ENCODE results near the gene WNT7B. TPM values are rescaled to one million over a fixed set of nuclear protein-coding genes. Genes with fewer than 3 reads are reported as not detected.

Gene WNT7B
- total and polyA plus RNA-seq, 2 experiments from 2014 or later = 0.10 TPM; not detected in 1

DNA sequence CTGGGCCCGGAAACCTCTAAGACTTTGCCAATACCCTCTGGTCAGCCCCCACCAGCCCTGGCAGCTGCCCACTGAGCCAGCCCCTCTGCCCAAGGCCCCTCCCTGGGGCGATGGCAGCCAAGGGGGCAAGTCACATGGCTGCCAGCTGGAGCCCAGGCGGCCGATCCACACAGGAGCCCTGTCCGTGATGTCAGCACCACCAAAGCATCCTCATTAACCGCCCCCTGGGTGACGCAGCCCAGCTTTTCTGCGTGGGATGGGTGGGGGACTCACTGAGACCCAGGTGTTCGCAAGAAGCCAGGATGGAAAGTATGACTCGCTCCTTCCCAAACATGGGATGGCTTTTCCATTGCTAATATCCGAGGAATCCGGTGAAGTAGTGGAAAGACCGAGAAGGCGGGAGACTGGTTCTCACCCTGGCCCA is 46.6 kb upstream of the WNT7B start:
- Mint-ChIP-seq H3K36me3 (ENCODE audit: low read depth) (no peaks in the 10 kb centered on the region), H3K4me3 (no peak overlapping the region), H3K27me3 (ENCODE audit: insufficient read depth, low read depth, poor library complexity) (peaks cover 34% of the 10 kb centered on the region), H3K4me1 (peaks cover 5% of the 10 kb centered on the region), H3K9me3 (no peaks in the 10 kb centered on the region; the same call in 2 of the 3 replicates), H3K27ac (no peak overlapping the region)
- Histone ChIP-seq H3K36me3 (ENCODE audit: insufficient read depth) (no peaks in the 10 kb centered on the region), H2AFZ (no peak overlapping the region), H3K9me2 (ENCODE audit: insufficient read depth) (no peaks in the 10 kb centered on the region), H3K4me2 (no peak overlapping the region), H4K20me1 (replicated peaks; ENCODE audit: insufficient read depth) (no peaks in the 10 kb centered on the region), H3K4me1 (ENCODE audit: insufficient read depth) (peaks cover 8% of the 10 kb centered on the region; the same call in 1 of the 2 replicates), H3K4me3 (no peak overlapping the region), H3F3A (replicated peaks; ENCODE audit: low read depth) (0 out of 2 replicates have a peak, but pooled peaks cover 6% of the 10 kb centered on the region), H3K27ac (ENCODE audit: low read depth) (no peak overlapping the region), H3K79me2 (replicated peaks; ENCODE audit: insufficient read depth) (no peaks in the 10 kb centered on the region), H3K27me3 (ENCODE audit: insufficient read depth) (peaks cover 32% of the 10 kb centered on the region)
- no peak for TF ChIP-seq POLR2AphosphoS5 (IDR thresholded peaks at IDR 0.05; ENCODE audit: low read depth)
- no peak for TF ChIP-seq CREB1 (CRISPR knock-in tag; IDR thresholded peaks at IDR 0.05; ENCODE audit: low read depth)
- TF ChIP-seq EZH2phosphoT487 (IDR thresholded peaks at IDR 0.05; ENCODE audit: unreplicated experiment) = no peak
- TF ChIP-seq, protein P1, sequence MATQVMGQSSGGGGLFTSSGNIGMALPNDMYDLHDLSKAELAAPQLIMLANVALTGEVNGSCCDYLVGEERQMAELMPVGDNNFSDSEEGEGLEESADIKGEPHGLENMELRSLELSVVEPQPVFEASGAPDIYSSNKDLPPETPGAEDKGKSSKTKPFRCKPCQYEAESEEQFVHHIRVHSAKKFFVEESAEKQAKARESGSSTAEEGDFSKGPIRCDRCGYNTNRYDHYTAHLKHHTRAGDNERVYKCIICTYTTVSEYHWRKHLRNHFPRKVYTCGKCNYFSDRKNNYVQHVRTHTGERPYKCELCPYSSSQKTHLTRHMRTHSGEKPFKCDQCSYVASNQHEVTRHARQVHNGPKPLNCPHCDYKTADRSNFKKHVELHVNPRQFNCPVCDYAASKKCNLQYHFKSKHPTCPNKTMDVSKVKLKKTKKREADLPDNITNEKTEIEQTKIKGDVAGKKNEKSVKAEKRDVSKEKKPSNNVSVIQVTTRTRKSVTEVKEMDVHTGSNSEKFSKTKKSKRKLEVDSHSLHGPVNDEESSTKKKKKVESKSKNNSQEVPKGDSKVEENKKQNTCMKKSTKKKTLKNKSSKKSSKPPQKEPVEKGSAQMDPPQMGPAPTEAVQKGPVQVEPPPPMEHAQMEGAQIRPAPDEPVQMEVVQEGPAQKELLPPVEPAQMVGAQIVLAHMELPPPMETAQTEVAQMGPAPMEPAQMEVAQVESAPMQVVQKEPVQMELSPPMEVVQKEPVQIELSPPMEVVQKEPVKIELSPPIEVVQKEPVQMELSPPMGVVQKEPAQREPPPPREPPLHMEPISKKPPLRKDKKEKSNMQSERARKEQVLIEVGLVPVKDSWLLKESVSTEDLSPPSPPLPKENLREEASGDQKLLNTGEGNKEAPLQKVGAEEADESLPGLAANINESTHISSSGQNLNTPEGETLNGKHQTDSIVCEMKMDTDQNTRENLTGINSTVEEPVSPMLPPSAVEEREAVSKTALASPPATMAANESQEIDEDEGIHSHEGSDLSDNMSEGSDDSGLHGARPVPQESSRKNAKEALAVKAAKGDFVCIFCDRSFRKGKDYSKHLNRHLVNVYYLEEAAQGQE (IDR thresholded peaks at IDR 0.05; ENCODE audit: unreplicated experiment) = no peak
- TF ChIP-seq ZNF114 (CRISPR knock-in tag; IDR thresholded peaks at IDR 0.05) = no peak
- TF ChIP-seq ZNF331 (CRISPR knock-in tag; IDR thresholded peaks at IDR 0.05; ENCODE audit: low read depth) = no peak
- TF ChIP-seq NANOG (IDR thresholded peaks at IDR 0.05; ENCODE audit: borderline replicate concordance) = no peak
- no peak for TF ChIP-seq STAT1 (IDR thresholded peaks at IDR 0.05; ENCODE audit: unreplicated experiment)
- TF ChIP-seq EZH2 (IDR thresholded peaks at IDR 0.05; ENCODE audit: low read depth, unreplicated experiment) = no peak
- TF ChIP-seq, protein P2, sequence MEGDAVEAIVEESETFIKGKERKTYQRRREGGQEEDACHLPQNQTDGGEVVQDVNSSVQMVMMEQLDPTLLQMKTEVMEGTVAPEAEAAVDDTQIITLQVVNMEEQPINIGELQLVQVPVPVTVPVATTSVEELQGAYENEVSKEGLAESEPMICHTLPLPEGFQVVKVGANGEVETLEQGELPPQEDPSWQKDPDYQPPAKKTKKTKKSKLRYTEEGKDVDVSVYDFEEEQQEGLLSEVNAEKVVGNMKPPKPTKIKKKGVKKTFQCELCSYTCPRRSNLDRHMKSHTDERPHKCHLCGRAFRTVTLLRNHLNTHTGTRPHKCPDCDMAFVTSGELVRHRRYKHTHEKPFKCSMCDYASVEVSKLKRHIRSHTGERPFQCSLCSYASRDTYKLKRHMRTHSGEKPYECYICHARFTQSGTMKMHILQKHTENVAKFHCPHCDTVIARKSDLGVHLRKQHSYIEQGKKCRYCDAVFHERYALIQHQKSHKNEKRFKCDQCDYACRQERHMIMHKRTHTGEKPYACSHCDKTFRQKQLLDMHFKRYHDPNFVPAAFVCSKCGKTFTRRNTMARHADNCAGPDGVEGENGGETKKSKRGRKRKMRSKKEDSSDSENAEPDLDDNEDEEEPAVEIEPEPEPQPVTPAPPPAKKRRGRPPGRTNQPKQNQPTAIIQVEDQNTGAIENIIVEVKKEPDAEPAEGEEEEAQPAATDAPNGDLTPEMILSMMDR (conservative IDR thresholded peaks at IDR 0.05; ENCODE audit: low read depth in 2 of 2) = no peak
- TF ChIP-seq, protein P3, sequence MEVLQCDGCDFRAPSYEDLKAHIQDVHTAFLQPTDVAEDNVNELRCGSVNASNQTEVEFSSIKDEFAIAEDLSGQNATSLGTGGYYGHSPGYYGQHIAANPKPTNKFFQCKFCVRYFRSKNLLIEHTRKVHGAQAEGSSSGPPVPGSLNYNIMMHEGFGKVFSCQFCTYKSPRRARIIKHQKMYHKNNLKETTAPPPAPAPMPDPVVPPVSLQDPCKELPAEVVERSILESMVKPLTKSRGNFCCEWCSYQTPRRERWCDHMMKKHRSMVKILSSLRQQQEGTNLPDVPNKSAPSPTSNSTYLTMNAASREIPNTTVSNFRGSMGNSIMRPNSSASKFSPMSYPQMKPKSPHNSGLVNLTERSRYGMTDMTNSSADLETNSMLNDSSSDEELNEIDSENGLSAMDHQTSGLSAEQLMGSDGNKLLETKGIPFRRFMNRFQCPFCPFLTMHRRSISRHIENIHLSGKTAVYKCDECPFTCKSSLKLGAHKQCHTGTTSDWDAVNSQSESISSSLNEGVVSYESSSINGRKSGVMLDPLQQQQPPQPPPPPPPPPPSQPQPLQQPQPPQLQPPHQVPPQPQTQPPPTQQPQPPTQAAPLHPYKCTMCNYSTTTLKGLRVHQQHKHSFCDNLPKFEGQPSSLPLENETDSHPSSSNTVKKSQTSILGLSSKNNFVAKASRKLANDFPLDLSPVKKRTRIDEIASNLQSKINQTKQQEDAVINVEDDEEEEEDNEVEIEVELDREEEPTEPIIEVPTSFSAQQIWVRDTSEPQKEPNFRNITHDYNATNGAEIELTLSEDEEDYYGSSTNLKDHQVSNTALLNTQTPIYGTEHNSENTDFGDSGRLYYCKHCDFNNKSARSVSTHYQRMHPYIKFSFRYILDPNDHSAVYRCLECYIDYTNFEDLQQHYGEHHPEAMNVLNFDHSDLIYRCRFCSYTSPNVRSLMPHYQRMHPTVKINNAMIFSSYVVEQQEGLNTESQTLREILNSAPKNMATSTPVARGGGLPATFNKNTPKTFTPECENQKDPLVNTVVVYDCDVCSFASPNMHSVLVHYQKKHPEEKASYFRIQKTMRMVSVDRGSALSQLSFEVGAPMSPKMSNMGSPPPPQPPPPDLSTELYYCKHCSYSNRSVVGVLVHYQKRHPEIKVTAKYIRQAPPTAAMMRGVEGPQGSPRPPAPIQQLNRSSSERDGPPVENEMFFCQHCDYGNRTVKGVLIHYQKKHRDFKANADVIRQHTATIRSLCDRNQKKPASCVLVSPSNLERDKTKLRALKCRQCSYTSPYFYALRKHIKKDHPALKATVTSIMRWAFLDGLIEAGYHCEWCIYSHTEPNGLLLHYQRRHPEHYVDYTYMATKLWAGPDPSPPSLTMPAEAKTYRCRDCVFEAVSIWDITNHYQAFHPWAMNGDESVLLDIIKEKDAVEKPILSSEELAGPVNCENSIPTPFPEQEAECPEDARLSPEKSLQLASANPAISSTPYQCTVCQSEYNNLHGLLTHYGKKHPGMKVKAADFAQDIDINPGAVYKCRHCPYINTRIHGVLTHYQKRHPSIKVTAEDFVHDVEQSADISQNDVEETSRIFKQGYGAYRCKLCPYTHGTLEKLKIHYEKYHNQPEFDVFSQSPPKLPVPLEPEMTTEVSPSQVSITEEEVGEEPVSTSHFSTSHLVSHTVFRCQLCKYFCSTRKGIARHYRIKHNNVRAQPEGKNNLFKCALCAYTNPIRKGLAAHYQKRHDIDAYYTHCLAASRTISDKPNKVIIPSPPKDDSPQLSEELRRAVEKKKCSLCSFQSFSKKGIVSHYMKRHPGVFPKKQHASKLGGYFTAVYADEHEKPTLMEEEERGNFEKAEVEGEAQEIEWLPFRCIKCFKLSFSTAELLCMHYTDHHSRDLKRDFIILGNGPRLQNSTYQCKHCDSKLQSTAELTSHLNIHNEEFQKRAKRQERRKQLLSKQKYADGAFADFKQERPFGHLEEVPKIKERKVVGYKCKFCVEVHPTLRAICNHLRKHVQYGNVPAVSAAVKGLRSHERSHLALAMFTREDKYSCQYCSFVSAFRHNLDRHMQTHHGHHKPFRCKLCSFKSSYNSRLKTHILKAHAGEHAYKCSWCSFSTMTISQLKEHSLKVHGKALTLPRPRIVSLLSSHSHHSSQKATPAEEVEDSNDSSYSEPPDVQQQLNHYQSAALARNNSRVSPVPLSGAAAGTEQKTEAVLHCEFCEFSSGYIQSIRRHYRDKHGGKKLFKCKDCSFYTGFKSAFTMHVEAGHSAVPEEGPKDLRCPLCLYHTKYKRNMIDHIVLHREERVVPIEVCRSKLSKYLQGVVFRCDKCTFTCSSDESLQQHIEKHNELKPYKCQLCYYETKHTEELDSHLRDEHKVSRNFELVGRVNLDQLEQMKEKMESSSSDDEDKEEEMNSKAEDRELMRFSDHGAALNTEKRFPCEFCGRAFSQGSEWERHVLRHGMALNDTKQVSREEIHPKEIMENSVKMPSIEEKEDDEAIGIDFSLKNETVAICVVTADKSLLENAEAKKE (CRISPR knock-in tag; IDR thresholded peaks at IDR 0.05) = no peak
- TF ChIP-seq, protein P4, sequence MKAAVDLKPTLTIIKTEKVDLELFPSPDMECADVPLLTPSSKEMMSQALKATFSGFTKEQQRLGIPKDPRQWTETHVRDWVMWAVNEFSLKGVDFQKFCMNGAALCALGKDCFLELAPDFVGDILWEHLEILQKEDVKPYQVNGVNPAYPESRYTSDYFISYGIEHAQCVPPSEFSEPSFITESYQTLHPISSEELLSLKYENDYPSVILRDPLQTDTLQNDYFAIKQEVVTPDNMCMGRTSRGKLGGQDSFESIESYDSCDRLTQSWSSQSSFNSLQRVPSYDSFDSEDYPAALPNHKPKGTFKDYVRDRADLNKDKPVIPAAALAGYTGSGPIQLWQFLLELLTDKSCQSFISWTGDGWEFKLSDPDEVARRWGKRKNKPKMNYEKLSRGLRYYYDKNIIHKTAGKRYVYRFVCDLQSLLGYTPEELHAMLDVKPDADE (IDR thresholded peaks at IDR 0.05) = no peak
- TF ChIP-seq JUNB (IDR thresholded peaks at IDR 0.05; ENCODE audit: unreplicated experiment) = no peak
- no peak for DNase-seq (ENCODE audit: low spot score)
- no peak for ATAC-seq

All from GM23338 (cell line).